ENCODE measurements around the gene GNB3.
"Not testable (repeated sequence)": the region's sequence is repeated elsewhere in the genome, so short reads cannot be mapped to it uniquely, and the experiment has no call there.

GNB3 gene

DNA sequence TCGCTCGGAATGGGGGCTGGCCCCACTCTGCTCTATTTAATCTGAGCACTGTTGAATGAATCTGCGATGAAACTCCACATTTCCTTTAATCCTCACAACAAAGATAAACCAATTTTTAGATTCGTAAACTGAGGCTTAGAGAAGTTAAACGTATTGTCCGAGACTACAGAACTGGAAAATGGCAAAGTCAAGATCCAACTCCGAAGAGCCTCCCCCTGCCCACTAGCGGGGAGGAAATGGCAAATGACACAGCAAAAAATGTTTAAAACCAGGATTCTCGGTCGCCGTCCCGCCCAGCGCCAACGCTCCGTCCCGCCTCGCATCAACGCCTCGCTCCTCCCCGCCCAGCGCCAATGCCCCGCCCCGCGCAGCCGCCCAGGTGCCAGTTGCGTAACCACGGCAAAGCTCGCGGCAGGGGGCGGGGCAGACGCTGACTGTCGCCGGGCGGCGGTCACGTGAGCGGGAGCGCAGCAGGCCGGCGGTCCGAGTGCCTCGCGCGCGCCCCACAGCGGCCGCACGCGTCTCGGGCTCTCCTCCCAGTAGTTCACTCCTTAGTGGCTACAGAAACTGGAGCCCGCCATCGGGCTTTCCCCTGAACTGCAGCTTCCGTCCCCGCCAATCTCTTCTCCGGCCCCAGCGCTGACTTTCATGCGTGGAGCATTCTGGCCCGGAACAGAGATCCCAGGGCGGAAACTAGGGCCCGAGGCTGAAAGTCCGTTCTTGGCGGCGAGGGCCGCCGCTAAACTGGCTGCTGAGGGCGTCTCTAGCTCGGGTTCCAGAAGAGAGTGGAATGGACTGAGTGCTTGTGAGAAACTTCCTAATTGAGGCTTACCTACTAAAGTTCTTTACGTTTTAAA lies 50.3 kb downstream of the GNB3 start:
- peak; percentile 99 for DNase-seq
- in situ Hi-C loops (cut with HindIII; ENCODE audit: low pct_ligation_motif_present, low pct_unique_long_range_greater_than_20kb, low sequenced_read_pairs) = no loop called here

DNA sequence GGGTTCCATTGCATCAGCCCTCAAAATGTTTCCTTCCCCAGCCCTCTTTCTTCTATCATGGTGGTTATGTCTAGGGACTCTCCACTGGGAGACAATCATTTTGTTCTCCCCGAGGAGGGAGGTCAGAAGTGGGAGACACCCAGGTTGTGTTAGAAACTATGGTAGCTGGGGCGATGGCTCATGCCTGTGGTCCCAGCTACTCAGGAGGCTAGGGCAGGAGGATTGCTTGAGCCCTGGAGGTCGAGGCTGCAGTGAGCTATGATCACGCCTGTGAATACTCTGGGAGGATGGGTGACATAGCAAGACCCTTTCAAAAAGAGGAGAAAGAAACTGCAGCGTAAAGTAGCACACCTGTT lies 50.9 kb downstream of the GNB3 start:
- DNase-seq = no peak
- in situ Hi-C loops (cut with HindIII; ENCODE audit: low pct_ligation_motif_present, low pct_unique_long_range_greater_than_20kb, low sequenced_read_pairs) = no loop called here

DNA sequence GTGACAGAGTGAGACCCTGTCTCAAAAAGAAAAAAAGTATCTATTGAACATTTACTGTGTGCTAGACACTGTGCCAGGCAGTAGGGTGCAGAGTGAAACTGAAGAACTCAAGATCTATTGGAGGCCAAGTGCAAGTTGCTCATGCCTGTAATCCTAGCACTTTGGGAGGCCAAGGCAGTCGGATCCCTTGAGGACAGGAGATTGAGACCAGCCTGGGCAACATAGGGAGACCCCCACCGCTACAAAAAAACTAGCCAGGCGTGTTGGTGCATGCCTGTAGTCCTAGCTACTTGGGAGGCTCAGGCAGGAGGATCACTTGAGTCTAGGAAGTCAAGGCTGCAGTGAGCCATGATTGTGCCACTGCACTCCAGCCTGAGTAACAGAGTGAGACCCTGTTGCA lies 52.0 kb downstream of the GNB3 start:
- in situ Hi-C loops (cut with HindIII; ENCODE audit: low pct_ligation_motif_present, low pct_unique_long_range_greater_than_20kb, low sequenced_read_pairs); DNase-seq: not testable (repeated sequence)

DNA sequence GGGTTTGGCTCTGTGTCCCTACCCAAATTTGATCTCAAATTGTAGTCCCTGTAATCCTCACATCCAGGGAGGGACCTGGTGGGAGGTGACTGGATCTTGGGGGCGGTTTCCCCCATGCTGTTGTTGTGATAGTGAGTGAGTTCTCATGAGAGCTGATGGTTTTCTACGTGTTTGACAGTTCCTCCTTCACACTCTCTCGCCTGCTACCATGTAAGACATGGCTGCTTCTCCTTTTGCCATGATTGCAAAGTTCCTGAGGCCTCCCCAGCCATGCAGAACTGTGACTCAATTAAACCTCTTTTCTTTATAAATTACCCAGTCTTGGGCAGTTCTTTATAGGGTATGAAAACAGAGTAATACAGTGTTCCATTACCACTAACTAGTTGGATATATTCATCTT lies 53.6 kb downstream of the GNB3 start:
- no peak for DNase-seq
- in situ Hi-C loops (cut with HindIII; ENCODE audit: low pct_ligation_motif_present, low pct_unique_long_range_greater_than_20kb, low sequenced_read_pairs) = no loop called here
